ENCODE data around the gene ISG20L2.

Gene ISG20L2

DNA sequence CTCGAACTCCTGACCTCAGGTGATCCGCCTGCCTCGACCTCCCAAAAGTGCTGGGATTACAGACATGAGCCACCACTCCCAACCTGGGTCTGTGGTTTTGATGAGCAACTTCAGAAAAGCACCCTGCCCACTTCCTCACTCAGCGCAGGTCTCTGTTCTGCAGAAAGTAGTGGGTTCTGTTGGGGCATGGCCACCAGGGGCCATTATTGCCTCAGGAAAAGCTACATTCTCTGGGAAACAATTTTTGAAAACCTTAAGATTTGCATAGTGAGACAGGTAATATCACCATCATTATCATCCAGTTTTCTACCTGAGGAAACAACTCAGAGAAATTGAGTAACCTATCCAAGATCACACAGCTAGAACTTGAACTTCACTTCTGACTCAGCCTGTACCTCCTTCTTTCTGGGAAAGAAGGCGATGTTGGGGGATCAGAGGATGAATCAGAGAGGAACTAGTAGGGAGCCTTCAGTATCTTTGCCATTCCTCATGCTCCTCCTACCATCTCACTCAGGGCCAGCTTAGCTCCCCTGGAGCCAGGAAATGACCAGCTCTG is 44.3 kb downstream of the ISG20L2 start:
- no peak for DNase-seq (ENCODE audit: low spot score)
- in situ Hi-C loops (cut with MboI; ENCODE audit: low pct_unique_long_range_greater_than_20kb, low sequenced_read_pairs, unreplicated experiment) = no loop called here

DNA sequence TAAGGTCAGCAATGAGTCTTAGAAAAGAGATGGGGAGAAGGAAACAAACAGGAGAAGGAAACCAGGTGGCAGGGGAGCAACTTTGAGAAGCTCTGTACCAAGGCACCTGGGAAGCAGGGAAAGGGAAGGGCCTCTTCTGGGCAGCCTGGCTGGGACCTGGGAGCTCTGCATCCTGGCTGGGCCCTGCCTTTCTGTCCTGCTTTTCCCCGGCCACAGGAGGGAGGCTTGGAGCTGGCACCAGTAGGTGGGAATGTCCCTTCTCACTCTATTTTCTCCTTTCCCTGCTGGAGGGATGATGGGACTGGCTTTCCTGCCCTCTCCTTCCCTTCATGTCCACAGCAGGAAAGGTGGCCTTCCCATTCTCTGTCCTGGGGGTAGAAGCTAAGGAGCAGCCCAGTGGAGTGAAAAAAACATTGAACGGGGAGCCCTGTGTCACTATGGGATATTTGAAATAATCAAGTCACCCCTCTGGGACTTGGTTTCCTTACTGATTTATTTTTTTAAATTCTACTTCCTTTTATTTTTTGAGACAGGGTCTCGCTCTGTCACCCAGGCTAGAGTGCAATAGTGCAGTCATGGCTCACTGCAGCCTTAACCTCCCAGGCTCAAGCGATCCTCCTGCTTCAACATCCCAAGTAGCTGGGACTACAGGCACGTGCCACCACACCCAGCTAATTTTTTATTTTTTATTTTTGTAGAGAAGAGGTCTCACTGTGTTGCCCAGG is 46.2 kb downstream of the ISG20L2 start:
- TF ChIP-seq, protein P1, sequence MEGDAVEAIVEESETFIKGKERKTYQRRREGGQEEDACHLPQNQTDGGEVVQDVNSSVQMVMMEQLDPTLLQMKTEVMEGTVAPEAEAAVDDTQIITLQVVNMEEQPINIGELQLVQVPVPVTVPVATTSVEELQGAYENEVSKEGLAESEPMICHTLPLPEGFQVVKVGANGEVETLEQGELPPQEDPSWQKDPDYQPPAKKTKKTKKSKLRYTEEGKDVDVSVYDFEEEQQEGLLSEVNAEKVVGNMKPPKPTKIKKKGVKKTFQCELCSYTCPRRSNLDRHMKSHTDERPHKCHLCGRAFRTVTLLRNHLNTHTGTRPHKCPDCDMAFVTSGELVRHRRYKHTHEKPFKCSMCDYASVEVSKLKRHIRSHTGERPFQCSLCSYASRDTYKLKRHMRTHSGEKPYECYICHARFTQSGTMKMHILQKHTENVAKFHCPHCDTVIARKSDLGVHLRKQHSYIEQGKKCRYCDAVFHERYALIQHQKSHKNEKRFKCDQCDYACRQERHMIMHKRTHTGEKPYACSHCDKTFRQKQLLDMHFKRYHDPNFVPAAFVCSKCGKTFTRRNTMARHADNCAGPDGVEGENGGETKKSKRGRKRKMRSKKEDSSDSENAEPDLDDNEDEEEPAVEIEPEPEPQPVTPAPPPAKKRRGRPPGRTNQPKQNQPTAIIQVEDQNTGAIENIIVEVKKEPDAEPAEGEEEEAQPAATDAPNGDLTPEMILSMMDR (IDR thresholded peaks at IDR 0.05; ENCODE audit: extremely low read depth, insufficient read depth, missing control alignments) = no peak
- no peak for DNase-seq (ENCODE audit: low spot score)
- in situ Hi-C loops (cut with MboI; ENCODE audit: low pct_unique_long_range_greater_than_20kb, low sequenced_read_pairs, unreplicated experiment) = no loop called here

More for the DNA sequence above, 44.3 kb downstream of the ISG20L2 start:
- TF ChIP-seq, protein P1 (IDR thresholded peaks at IDR 0.05; ENCODE audit: extremely low read depth, insufficient read depth, missing control alignments) = no peak

DNA sequence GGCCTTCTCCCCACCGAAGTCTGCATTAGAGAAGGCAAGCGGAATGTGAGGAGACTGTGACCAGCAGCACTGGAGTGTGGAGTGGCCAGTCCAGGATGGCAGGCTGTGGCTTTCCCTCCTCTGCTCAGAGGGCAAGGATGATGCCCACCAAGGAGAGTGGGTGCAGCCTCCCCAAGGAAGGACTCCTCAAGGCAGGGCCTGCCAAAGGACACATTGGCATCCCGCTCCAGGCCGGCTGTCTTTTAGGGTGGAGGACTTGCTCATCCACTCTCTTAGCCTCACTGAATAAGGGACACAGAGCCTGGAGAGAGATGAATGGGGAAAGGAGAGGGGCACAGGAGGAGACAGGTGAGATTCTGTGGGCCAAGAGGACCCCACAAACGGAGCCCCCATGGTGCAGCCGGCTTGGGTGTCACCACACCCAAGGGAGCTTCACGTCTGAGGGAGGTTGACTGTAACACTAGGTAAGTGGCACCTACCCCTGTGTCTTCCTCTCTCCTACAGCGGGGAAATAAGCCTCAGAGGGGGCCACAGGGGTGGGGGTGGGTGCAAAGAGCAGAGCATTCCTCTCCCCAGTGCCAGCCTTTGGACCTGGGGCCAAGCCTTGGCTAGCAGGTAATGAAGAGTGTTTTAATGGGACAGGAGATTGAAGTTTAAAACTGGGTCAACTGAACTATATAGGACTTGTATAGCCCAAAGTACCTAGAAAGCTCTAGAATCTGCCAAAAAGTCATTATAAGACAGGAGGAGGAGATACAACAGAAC is 47.2 kb downstream of the ISG20L2 start:
- TF ChIP-seq, protein P1 (IDR thresholded peaks at IDR 0.05; ENCODE audit: extremely low read depth, insufficient read depth, missing control alignments) = no peak
- DNase-seq (ENCODE audit: low spot score) = no peak
- in situ Hi-C loops (cut with MboI; ENCODE audit: low pct_unique_long_range_greater_than_20kb, low sequenced_read_pairs, unreplicated experiment) = no loop called here

DNA sequence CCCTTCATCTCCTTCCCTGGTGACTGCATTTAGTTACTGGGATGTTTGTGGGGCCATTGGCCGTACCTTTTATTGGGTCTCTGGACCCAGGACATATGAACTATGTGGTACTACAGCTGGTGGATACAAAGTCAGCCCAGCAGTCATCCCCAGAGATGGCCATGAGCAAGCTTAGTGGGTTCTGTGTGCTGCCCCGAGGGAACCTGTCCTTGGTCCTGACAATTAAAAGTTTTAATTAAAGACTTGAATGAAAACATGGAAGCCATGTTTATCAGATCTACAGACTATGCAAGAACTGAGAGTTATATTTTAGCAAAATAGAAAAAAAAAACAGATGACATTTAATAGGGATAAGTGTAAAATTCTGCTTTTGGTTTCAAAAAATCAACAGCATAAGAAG is 48.5 kb downstream of the ISG20L2 start:
- TF ChIP-seq, protein P1 (IDR thresholded peaks at IDR 0.05; ENCODE audit: extremely low read depth, insufficient read depth, missing control alignments) = no peak
- in situ Hi-C loops (cut with MboI; ENCODE audit: low pct_unique_long_range_greater_than_20kb, low sequenced_read_pairs, unreplicated experiment) = no loop called here
- no peak for DNase-seq (ENCODE audit: low spot score)

DNA sequence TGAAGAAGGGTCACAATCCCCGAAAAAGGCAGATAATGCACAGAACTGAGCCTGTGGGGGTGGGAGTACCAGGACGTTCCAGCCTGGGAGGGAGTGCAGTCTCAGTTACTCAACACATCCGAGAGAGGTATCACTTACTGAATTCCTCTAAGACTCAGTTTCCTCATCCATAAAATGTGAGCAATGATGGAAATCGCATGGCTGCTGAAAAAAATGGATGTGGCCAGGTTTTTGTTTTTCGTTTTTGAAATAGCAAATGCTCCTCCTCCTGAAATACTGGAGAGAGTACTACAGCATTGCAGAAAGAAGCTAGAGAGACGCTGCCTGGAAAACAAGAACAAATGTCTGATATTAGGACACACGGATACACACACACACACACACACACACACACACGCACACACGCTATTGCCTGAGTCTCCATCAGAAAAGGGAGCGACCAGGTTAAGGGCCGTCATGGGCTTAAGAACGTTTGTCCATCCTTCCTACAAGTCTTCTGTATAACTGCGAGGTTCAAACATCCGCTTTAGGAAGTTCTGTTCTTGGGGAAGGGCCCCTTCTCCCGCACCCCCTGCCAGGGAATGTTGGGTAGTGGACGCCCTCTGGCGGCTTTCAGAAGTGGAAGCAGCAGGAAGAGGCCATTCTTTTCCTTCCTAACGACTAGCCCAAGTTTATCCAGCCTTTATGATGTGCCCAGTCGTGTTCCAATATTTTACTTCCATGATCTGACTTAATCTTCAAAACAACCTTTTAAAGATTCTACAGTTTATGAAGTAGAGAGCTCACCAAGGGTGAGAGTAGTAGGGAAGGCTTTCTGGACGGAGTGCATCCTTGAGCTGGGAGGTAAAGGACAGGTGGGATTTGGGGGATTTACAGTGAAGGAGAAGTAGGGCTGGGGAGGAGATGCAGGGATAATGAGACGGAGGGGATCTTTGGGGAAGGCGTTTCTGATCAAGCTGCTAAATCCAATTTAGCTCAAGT is 50.7 kb downstream of the ISG20L2 start:
- in situ Hi-C loops (cut with MboI; ENCODE audit: low pct_unique_long_range_greater_than_20kb, low sequenced_read_pairs, unreplicated experiment) = no loop called here
- TF ChIP-seq, protein P1 (IDR thresholded peaks at IDR 0.05; ENCODE audit: extremely low read depth, insufficient read depth, missing control alignments) = peak; percentile 81
- peak; percentile 72 for DNase-seq (ENCODE audit: low spot score)

All from GM13977 (cell line).